ENCODE data around the gene LRRD1. TPM values are rescaled to one million over a fixed set of nuclear protein-coding genes. Genes with fewer than 3 reads are reported as not detected.

LRRD1 gene
- total and polyA plus RNA-seq, 2 of the 13 experiments (the other 11 are each of a cell fraction or from before 2014, with no cell fraction given) = 0.03 TPM; not detected in 1

DNA sequence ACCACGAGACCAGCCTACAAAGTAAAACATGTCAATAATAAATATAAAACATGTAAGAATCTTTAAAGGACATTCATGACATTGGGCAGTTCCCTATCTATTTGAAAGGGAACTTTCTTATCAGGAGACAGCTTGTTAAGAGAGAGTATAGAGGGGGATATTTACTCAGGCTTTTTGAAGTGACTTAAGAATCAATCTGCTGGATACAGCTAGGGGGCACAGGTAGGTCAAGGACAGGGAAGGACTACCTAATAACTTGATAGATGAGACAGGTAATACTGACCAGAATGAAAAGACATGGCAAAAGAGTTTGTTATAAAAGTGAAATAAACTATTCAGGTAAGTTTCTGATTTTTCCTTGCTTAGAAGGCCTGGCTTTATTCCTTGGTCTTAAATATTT lies 21.8 kb upstream of the LRRD1 start:
- no peaks in the 10 kb centered on the region for H3K4me1 ChIP-seq (ENCODE audit: insufficient read depth, low read length)
- no peak for TF ChIP-seq ERF (CRISPR knock-in tag; IDR thresholded peaks at IDR 0.05)
- TF ChIP-seq FOSL2 (CRISPR knock-in tag; IDR thresholded peaks at IDR 0.05) = no peak
- TF ChIP-seq ZNF382 (CRISPR knock-in tag; IDR thresholded peaks at IDR 0.05; ENCODE audit: borderline replicate concordance) = no peak
- TF ChIP-seq, protein P1, sequence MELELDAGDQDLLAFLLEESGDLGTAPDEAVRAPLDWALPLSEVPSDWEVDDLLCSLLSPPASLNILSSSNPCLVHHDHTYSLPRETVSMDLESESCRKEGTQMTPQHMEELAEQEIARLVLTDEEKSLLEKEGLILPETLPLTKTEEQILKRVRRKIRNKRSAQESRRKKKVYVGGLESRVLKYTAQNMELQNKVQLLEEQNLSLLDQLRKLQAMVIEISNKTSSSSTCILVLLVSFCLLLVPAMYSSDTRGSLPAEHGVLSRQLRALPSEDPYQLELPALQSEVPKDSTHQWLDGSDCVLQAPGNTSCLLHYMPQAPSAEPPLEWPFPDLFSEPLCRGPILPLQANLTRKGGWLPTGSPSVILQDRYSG (CRISPR knock-in tag; IDR thresholded peaks at IDR 0.05) = no peak
- no peak for TF ChIP-seq RCOR2 (CRISPR knock-in tag; IDR thresholded peaks at IDR 0.05)
- TF ChIP-seq, protein P2, sequence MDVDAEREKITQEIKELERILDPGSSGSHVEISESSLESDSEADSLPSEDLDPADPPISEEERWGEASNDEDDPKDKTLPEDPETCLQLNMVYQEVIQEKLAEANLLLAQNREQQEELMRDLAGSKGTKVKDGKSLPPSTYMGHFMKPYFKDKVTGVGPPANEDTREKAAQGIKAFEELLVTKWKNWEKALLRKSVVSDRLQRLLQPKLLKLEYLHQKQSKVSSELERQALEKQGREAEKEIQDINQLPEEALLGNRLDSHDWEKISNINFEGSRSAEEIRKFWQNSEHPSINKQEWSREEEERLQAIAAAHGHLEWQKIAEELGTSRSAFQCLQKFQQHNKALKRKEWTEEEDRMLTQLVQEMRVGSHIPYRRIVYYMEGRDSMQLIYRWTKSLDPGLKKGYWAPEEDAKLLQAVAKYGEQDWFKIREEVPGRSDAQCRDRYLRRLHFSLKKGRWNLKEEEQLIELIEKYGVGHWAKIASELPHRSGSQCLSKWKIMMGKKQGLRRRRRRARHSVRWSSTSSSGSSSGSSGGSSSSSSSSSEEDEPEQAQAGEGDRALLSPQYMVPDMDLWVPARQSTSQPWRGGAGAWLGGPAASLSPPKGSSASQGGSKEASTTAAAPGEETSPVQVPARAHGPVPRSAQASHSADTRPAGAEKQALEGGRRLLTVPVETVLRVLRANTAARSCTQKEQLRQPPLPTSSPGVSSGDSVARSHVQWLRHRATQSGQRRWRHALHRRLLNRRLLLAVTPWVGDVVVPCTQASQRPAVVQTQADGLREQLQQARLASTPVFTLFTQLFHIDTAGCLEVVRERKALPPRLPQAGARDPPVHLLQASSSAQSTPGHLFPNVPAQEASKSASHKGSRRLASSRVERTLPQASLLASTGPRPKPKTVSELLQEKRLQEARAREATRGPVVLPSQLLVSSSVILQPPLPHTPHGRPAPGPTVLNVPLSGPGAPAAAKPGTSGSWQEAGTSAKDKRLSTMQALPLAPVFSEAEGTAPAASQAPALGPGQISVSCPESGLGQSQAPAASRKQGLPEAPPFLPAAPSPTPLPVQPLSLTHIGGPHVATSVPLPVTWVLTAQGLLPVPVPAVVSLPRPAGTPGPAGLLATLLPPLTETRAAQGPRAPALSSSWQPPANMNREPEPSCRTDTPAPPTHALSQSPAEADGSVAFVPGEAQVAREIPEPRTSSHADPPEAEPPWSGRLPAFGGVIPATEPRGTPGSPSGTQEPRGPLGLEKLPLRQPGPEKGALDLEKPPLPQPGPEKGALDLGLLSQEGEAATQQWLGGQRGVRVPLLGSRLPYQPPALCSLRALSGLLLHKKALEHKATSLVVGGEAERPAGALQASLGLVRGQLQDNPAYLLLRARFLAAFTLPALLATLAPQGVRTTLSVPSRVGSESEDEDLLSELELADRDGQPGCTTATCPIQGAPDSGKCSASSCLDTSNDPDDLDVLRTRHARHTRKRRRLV (CRISPR knock-in tag; IDR thresholded peaks at IDR 0.05) = no peak
- TF ChIP-seq SIX1 (CRISPR knock-in tag; IDR thresholded peaks at IDR 0.05; ENCODE audit: borderline replicate concordance) = no peak
- TF ChIP-seq, protein P3, sequence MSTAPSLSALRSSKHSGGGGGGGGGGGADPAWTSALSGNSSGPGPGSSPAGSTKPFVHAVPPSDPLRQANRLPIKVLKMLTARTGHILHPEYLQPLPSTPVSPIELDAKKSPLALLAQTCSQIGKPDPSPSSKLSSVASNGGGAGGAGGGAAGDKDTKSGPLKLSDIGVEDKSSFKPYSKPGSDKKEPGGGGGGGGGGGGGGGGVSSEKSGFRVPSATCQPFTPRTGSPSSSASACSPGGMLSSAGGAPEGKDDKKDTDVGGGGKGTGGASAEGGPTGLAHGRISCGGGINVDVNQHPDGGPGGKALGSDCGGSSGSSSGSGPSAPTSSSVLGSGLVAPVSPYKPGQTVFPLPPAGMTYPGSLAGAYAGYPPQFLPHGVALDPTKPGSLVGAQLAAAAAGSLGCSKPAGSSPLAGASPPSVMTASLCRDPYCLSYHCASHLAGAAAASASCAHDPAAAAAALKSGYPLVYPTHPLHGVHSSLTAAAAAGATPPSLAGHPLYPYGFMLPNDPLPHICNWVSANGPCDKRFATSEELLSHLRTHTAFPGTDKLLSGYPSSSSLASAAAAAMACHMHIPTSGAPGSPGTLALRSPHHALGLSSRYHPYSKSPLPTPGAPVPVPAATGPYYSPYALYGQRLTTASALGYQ (CRISPR knock-in tag; IDR thresholded peaks at IDR 0.05) = no peak
- TF ChIP-seq ZBTB8A (CRISPR knock-in tag; IDR thresholded peaks at IDR 0.05; ENCODE audit: borderline replicate concordance, low read depth) = no peak
- TF ChIP-seq ZFP41 (CRISPR knock-in tag; IDR thresholded peaks at IDR 0.05; ENCODE audit: borderline replicate concordance) = no peak
- TF ChIP-seq, protein P4, sequence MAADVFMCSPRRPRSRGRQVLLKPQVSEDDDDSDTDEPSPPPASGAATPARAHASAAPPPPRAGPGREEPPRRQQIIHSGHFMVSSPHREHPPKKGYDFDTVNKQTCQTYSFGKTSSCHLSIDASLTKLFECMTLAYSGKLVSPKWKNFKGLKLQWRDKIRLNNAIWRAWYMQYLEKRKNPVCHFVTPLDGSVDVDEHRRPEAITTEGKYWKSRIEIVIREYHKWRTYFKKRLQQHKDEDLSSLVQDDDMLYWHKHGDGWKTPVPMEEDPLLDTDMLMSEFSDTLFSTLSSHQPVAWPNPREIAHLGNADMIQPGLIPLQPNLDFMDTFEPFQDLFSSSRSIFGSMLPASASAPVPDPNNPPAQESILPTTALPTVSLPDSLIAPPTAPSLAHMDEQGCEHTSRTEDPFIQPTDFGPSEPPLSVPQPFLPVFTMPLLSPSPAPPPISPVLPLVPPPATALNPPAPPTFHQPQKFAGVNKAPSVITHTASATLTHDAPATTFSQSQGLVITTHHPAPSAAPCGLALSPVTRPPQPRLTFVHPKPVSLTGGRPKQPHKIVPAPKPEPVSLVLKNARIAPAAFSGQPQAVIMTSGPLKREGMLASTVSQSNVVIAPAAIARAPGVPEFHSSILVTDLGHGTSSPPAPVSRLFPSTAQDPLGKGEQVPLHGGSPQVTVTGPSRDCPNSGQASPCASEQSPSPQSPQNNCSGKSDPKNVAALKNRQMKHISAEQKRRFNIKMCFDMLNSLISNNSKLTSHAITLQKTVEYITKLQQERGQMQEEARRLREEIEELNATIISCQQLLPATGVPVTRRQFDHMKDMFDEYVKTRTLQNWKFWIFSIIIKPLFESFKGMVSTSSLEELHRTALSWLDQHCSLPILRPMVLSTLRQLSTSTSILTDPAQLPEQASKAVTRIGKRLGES (CRISPR knock-in tag; IDR thresholded peaks at IDR 0.05; ENCODE audit: borderline replicate concordance) = no peak
- TF ChIP-seq EHMT2 (IDR thresholded peaks at IDR 0.05; ENCODE audit: borderline replicate concordance, low read depth, low read length) = no peak
- no peak for TF ChIP-seq SMAD3 (CRISPR knock-in tag; IDR thresholded peaks at IDR 0.05)
- FAIRE-seq (no peak), DNase-seq (ENCODE audit: low spot score) (no peak), ATAC-seq (no peak)
- H3K9me3 ChIP-seq (ENCODE audit: low read length) = no peaks in the 10 kb centered on the region
- no peak overlapping the region for H3K4me3 ChIP-seq (replicated peaks in 1 of 3; ENCODE audit: insufficient read depth in 1 of 3, low read depth in 2 of 3, low read length in 3 of 3)
- in situ Hi-C loops (cut with HindIII; ENCODE audit: extremely low pct_ligation_motif_present, low pct_unique_long_range_greater_than_20kb) (no loop called here), intact Hi-C loops (cut with micrococcal nuclease; ENCODE audit: unreplicated experiment) (no loop called here)
- H3K9ac ChIP-seq (ENCODE audit: insufficient read depth, low read depth, low read length) = no peak overlapping the region
- H3K27ac ChIP-seq (ENCODE audit: extremely low read length, insufficient read depth, low read length) = no peak overlapping the region
- 95% methylated on average over 1 of the region's 1 CpG for WGBS (ENCODE audit: low lambda C conversion rate)
- H3K79me2 ChIP-seq (ENCODE audit: insufficient read depth, low read length) = no peaks in the 10 kb centered on the region
- H3K4me2 ChIP-seq (ENCODE audit: low read depth, low read length) = no peak overlapping the region
- CTCF ChIA-PET (ENCODE audit: low intra/inter-chr PET ratio, low total read pairs) = no interaction called here
- BruUV-seq (replicated peaks) = no TSS peak
- H4K20me1 ChIP-seq (ENCODE audit: insufficient read depth, low read length) = no peaks in the 10 kb centered on the region
- no peaks in the 10 kb centered on the region for H3K27me3 ChIP-seq (ENCODE audit: control insufficient read depth in 1 of 2, insufficient read depth in 2 of 2, low read length in 2 of 2)
- H2AFZ ChIP-seq (ENCODE audit: low read length) = no peak overlapping the region
- POLR2A ChIA-PET = no interaction called here
- H3K36me3 ChIP-seq (replicated peaks in 1 of 2; ENCODE audit: control insufficient read depth in 1 of 2, insufficient read depth in 2 of 2, low read length in 2 of 2) = peaks cover 6 to 44% of the 10 kb centered on the region in 2 experiments; a peak in 4 of 5 replicates

Data from HepG2 (cell line).